Neural cell (in vitro differentiated cells): Measurements from ENCODE around the gene KIF16B. TPM values are rescaled to one million over a fixed set of nuclear protein-coding genes. Genes with fewer than 3 reads are reported as not detected.

Experiments
- H2AFZ ChIP-seq: fragments of 200-600, 300-800 bp; sonication (generic), shearing (Covaris generic); 2 replicates; pipeline ENCODE4 v1.6.0; 2014; ENCODE audit warnings: low read depth, mild to moderate bottlenecking, antibody characterized with exemption, low read length, moderate library complexity
- H3F3A ChIP-seq: fragments of 200-600 bp; shearing (Covaris generic); 2 replicates; pipeline ENCODE4 v1.6.1; 2016; ENCODE audit warnings: mild to moderate bottlenecking, moderate library complexity, mixed read lengths, antibody characterized with exemption, low read length; ENCODE audit not compliant: insufficient read depth, poor library complexity, severe bottlenecking
- H3K27ac ChIP-seq: fragments of 200-600, 300-800 bp; sonication (generic), shearing (Covaris generic); 2 replicates; pipeline ENCODE4 v1.5.1; 2014; ENCODE audit warnings: mild to moderate bottlenecking, low read length, moderate library complexity
- H3K27me3 ChIP-seq: fragments of 300-800, 200-600 bp; sonication (generic), shearing (Covaris generic); 2 replicates; pipeline ENCODE4 v1.6.0; 2014; ENCODE audit warnings: mild to moderate bottlenecking, low read depth, low read length, moderate library complexity; ENCODE audit not compliant: insufficient read depth
- H3K36me3 ChIP-seq: fragments of 300-800, 200-600 bp; sonication (generic), shearing (Covaris generic); 2 replicates; pipeline ENCODE4 v1.5.1; 2014; ENCODE audit warnings: mild to moderate bottlenecking, antibody characterized with exemption, low read length, moderate library complexity; ENCODE audit not compliant: insufficient read depth
- H3K4me2 ChIP-seq: fragments of 300-800, 200-600 bp; sonication (generic), shearing (Covaris generic); 2 replicates; pipeline ENCODE4 v1.6.0; 2014; ENCODE audit warnings: mild to moderate bottlenecking, low read length
- H3K4me3 ChIP-seq: fragments of 300-800, 200-600 bp; sonication (generic), shearing (Covaris generic); 2 replicates; pipeline ENCODE4 v1.5.1; 2014; ENCODE audit warnings: mild to moderate bottlenecking, low read length, moderate library complexity
- H3K79me2 ChIP-seq: fragments of 200-600 bp; shearing (Covaris generic); replicated peaks from 2 replicates; pipeline ENCODE4 v1.6.0; 2014; ENCODE audit warnings: mild to moderate bottlenecking, low read length, moderate library complexity; ENCODE audit not compliant: insufficient read depth
- H3K9ac ChIP-seq: fragments of 300-800, 200-600 bp; sonication (generic), shearing (Covaris generic); 2 replicates; pipeline ENCODE4 v1.6.1; 2016; ENCODE audit warnings: mild to moderate bottlenecking, low read length, mixed read lengths
- H3K9me2 ChIP-seq: fragments of 200-600 bp; shearing (Covaris generic); 2 replicates; pipeline ENCODE4 v1.6.1; 2016; ENCODE audit warnings: mild to moderate bottlenecking, low read length, mixed read lengths; ENCODE audit not compliant: insufficient read depth
- H3K9me3 ChIP-seq: fragments of 200-600, 300-800 bp; sonication (generic), shearing (Covaris generic); 2 replicates; pipeline ENCODE4 v1.6.1; 2016; ENCODE audit warnings: mild to moderate bottlenecking, mixed run types, low read length, moderate library complexity, mixed read lengths
- H4K20me1 ChIP-seq: fragments of 200-600 bp; shearing (Covaris generic); 2 replicates; pipeline ENCODE4 v1.6.1; 2016; ENCODE audit warnings: mild to moderate bottlenecking, mixed run types; ENCODE audit not compliant: insufficient read depth
- CTCF ChIP-seq: fragments of 450-650 bp; IDR thresholded peaks from 2 replicates; pipeline ENCODE4 v1.5.1; 2014; ENCODE audit warnings: antibody characterized with exemption, mild to moderate bottlenecking, moderate library complexity; ENCODE audit not compliant: poor library complexity, severe bottlenecking
- EP300 ChIP-seq: fragments of 450-650 bp; conservative IDR thresholded peaks from 2 replicates; pipeline ENCODE4 v1.6.1; 2014; ENCODE audit warnings: antibody characterized with exemption, mild to moderate bottlenecking, moderate library complexity; ENCODE audit not compliant: poor library complexity, severe bottlenecking
- EZH2 ChIP-seq: fragments of 200-600, 300-800 bp; shearing (Covaris generic), sonication (generic); IDR thresholded peaks from 2 replicates; pipeline ENCODE4 v1.6.1; 2014; ENCODE audit warnings: antibody characterized with exemption, low read length, borderline replicate concordance, mild to moderate bottlenecking; ENCODE audit not compliant: insufficient read depth, poor library complexity, severe bottlenecking
- MXI1 ChIP-seq: fragments of 450-650 bp; conservative IDR thresholded peaks from 2 replicates; pipeline ENCODE4 v1.6.1; 2014; ENCODE audit warnings: antibody characterized with exemption, mild to moderate bottlenecking; ENCODE audit not compliant: poor library complexity, severe bottlenecking
- POLR2AphosphoS5 ChIP-seq: IDR thresholded peaks from 2 replicates; pipeline ENCODE4 v1.6.1; 2012
- RAD21 ChIP-seq: fragments of 450-650 bp; conservative IDR thresholded peaks from 2 replicates; pipeline ENCODE4 v1.6.1; 2014; ENCODE audit warnings: antibody characterized with exemption, mild to moderate bottlenecking, moderate library complexity
- REST ChIP-seq: IDR thresholded peaks from 2 replicates; pipeline ENCODE4 v1.6.1; 2012; ENCODE audit warnings: borderline replicate concordance
- SMC3 ChIP-seq: fragments of 450-650 bp; conservative IDR thresholded peaks from 2 replicates; pipeline ENCODE4 v1.6.1; 2014; ENCODE audit warnings: antibody characterized with exemption, mild to moderate bottlenecking, moderate library complexity; ENCODE audit not compliant: poor library complexity
- TAF1 ChIP-seq: IDR thresholded peaks from 2 replicates; pipeline ENCODE4 v1.6.1; 2012; ENCODE audit warnings: low read depth
- polyA plus RNA-seq: library from polyadenylated mRNA; depleted of rRNA; stranded (reverse); fragments of >200 nt; gene quantifications from 2 replicates; pipeline ENCODE4 v1.2.3, GENCODE V29; 2014

Gene KIF16B
- polyA plus RNA-seq, 1 donor from 2014 or later = 3.8 TPM

GRCh38 chr20:16607364-16608276 is 34.4 kb upstream of the KIF16B start:
- peak overlapping the region; percentile 20 for H3K9ac ChIP-seq
- H4K20me1 ChIP-seq = no peaks in the 10 kb centered on the region
- H2AFZ ChIP-seq = no peak overlapping the region
- H3K79me2 ChIP-seq = no peaks in the 10 kb centered on the region
- no peaks in the 10 kb centered on the region for H3K9me2 ChIP-seq
- H3K27me3 ChIP-seq = no peaks in the 10 kb centered on the region
- peak overlapping the region; percentile 22 for H3K4me3 ChIP-seq
- peak overlapping the region; percentile 66 for H3K27ac ChIP-seq
- H3F3A ChIP-seq = no peaks in the 10 kb centered on the region
- H3K9me3 ChIP-seq = no peaks in the 10 kb centered on the region
- TF ChIP-seq REST (peak; percentile 74), SMC3 (no peak), RAD21 (no peak), EP300 (no peak), CTCF (no peak), EZH2 (no peak)
- H3K36me3 ChIP-seq = no peaks in the 10 kb centered on the region
- H3K4me2 ChIP-seq = no peak overlapping the region

- no peak overlapping the region for H3K4me2 ChIP-seq
- no peaks in the 10 kb centered on the region for H3K36me3 ChIP-seq
- no peaks in the 10 kb centered on the region for H3K9me3 ChIP-seq
- H3K9ac ChIP-seq = no peak overlapping the region
- H4K20me1 ChIP-seq = no peaks in the 10 kb centered on the region
- H3K9me2 ChIP-seq = no peaks in the 10 kb centered on the region
- no peaks in the 10 kb centered on the region for H3K79me2 ChIP-seq
- no peaks in the 10 kb centered on the region for H3K27me3 ChIP-seq
- H3K27ac ChIP-seq = no peak overlapping the region
- no peak overlapping the region for H3K4me3 ChIP-seq
- no peak for TF ChIP-seq POLR2AphosphoS5
- no peak for TF ChIP-seq CTCF
- TF ChIP-seq REST = no peak
- no peak for TF ChIP-seq EZH2
- TF ChIP-seq TAF1 = no peak
- no peak for TF ChIP-seq RAD21
- TF ChIP-seq EP300 = no peak
- TF ChIP-seq SMC3 = no peak
- no peak for TF ChIP-seq MXI1
- no peaks in the 10 kb centered on the region for H3F3A ChIP-seq
- H2AFZ ChIP-seq = no peak overlapping the region
These were observed 33.3 kb upstream of the KIF16B start for GRCh38 chr20:16606468-16607070.
